Liver (tissue), 9 donors: ENCODE measurements around the gene IKZF3. TPM values are rescaled to one million over a fixed set of nuclear protein-coding genes. Genes with fewer than 3 reads are reported as not detected.

Source experiments
- DNase-seq: peaks from one replicate; pipeline ENCODE4 v3.0.0-alpha.2; 2017; ENCODE audit warnings: low spot score
- H3K27ac ChIP-seq, 2 donors: one replicate each; pipeline ENCODE4 v1.7.0; 2013; ENCODE audit warnings: inconsistent platforms in 2 of 2, low read length in 2 of 2, control low read depth in 1 of 2, low read depth in 1 of 2, mild to moderate bottlenecking in 1 of 2
- H3K27me3 ChIP-seq, 4 donors: one replicate each; pipeline versions ENCODE4 v1.6.1 to v1.7.0; 2013; ENCODE audit warnings: low read length in 3 of 4, inconsistent platforms in 1 of 4, mild to moderate bottlenecking in 1 of 4, moderate library complexity in 1 of 4; ENCODE audit not compliant: control insufficient read depth in 4 of 4, insufficient read depth in 4 of 4
- H3K36me3 ChIP-seq, 4 donors: one replicate each; pipeline versions ENCODE4 v1.6.1 to v1.7.0; 2013; ENCODE audit warnings: low read length in 3 of 4, mild to moderate bottlenecking in 3 of 4, low read depth in 1 of 4, moderate library complexity in 1 of 4; ENCODE audit not compliant: control insufficient read depth in 4 of 4, insufficient read depth in 3 of 4
- H3K4me1 ChIP-seq, 4 donors: one replicate each; pipeline versions ENCODE4 v1.6.1 to v1.7.0; 2013; ENCODE audit warnings: low read length in 3 of 4, mild to moderate bottlenecking in 3 of 4, moderate library complexity in 1 of 4; ENCODE audit not compliant: control insufficient read depth in 4 of 4, insufficient read depth in 4 of 4
- H3K4me3 ChIP-seq, 3 donors: one replicate each; pipeline versions ENCODE4 v1.6.1 to v1.7.0; 2013; ENCODE audit warnings: low read length in 3 of 3, control low read depth in 1 of 3, low read depth in 1 of 3, mild to moderate bottlenecking in 1 of 3
- H3K9ac ChIP-seq, 2 donors: one replicate each; pipeline ENCODE4 v1.7.0; 2013; ENCODE audit warnings: low read length in 2 of 2, mild to moderate bottlenecking in 2 of 2, moderate library complexity in 2 of 2, control low read depth in 1 of 2, low read depth in 1 of 2
- H3K9me3 ChIP-seq, 4 donors: one replicate each; pipeline versions ENCODE4 v1.6.1 to v1.7.0; 2013; ENCODE audit warnings: low read length in 3 of 4; ENCODE audit not compliant: control insufficient read depth in 4 of 4
- ATF3 ChIP-seq: IDR thresholded peaks from 2 replicates; pipeline ENCODE4 v1.6.1; 2016; ENCODE audit warnings: antibody characterized with exemption
- CTCF ChIP-seq: fragments of 150-350 bp; IDR thresholded peaks from 2 replicates; pipeline ENCODE4 v1.5.1; 2017; ENCODE audit warnings: improper control_type of control experiment, low read depth, low read length; ENCODE audit not compliant: missing input control
- EGR1 ChIP-seq, 2 donors: IDR thresholded peaks; 2 replicates each; pipeline ENCODE4 v1.6.1; 2016 to 2018; ENCODE audit warnings: antibody characterized with exemption in 2 of 2, low read depth in 2 of 2
- FOXA1 ChIP-seq: IDR thresholded peaks from 2 replicates; pipeline ENCODE4 v1.6.1; 2016; ENCODE audit warnings: antibody characterized with exemption
- FOXA2 ChIP-seq: IDR thresholded peaks from 2 replicates; pipeline ENCODE4 v1.6.1; 2016; ENCODE audit warnings: antibody characterized with exemption
- GABPA ChIP-seq, 2 donors: IDR thresholded peaks in 1 of 2; conservative IDR thresholded peaks in 1 of 2; 2 replicates each; pipeline ENCODE4 v1.6.1; 2016; ENCODE audit warnings: antibody characterized with exemption in 2 of 2, mild to moderate bottlenecking in 1 of 2, moderate library complexity in 1 of 2
- HNF4A ChIP-seq, 2 donors: conservative IDR thresholded peaks; 2 replicates each; pipeline ENCODE4 v1.6.1; 2016; ENCODE audit warnings: antibody characterized with exemption in 2 of 2, mild to moderate bottlenecking in 2 of 2
- HNF4G ChIP-seq: IDR thresholded peaks from 2 replicates; pipeline ENCODE4 v1.6.1; 2016; ENCODE audit warnings: antibody characterized with exemption
- JUND ChIP-seq, 2 donors: IDR thresholded peaks; 2 replicates each; pipeline ENCODE4 v1.6.1; 2016; ENCODE audit warnings: antibody characterized with exemption in 2 of 2
- MAX ChIP-seq: IDR thresholded peaks from 2 replicates; pipeline ENCODE4 v1.6.1; 2016; ENCODE audit warnings: antibody characterized with exemption
- NR2F2 ChIP-seq: IDR thresholded peaks from 2 replicates; pipeline ENCODE4 v1.6.1; 2016; ENCODE audit warnings: antibody characterized with exemption
- RAD21 ChIP-seq, 2 donors: IDR thresholded peaks; 2 replicates each; pipeline ENCODE4 v1.6.1; 2016; ENCODE audit warnings: antibody characterized with exemption in 2 of 2, mild to moderate bottlenecking in 2 of 2
- REST ChIP-seq: IDR thresholded peaks from 2 replicates; pipeline ENCODE4 v1.6.1; 2016; ENCODE audit warnings: antibody characterized with exemption, mild to moderate bottlenecking
- RXRA ChIP-seq, 2 donors: IDR thresholded peaks; 2 replicates each; pipeline ENCODE4 v1.6.1; 2017 to 2018; ENCODE audit warnings: antibody characterized with exemption in 2 of 2, mild to moderate bottlenecking in 1 of 2
- SP1 ChIP-seq: IDR thresholded peaks from 2 replicates; pipeline ENCODE4 v1.6.1; 2018; ENCODE audit warnings: antibody characterized with exemption, mild to moderate bottlenecking
- TAF1 ChIP-seq: conservative IDR thresholded peaks from 2 replicates; pipeline ENCODE4 v1.6.1; 2016; ENCODE audit warnings: antibody characterized with exemption, mild to moderate bottlenecking
- YY1 ChIP-seq: IDR thresholded peaks from 2 replicates; pipeline ENCODE4 v1.6.1; 2016; ENCODE audit warnings: antibody characterized with exemption, mild to moderate bottlenecking
- ZBTB33 ChIP-seq: IDR thresholded peaks from 2 replicates; pipeline ENCODE4 v1.6.1; 2016; ENCODE audit warnings: antibody characterized with exemption
- WGBS: extraction: QIAGEN DNeasy Blood & Tissue Kit; methylation state at CpG from one replicate; pipeline ENCODE4 v1.1.7; 2013; 5-methylcytosine and 5-hydroxymethylcytosine counted together
- polyA plus RNA-seq, 2 donors: library from polyadenylated mRNA; stranded (reverse) in 1 of 2; unstranded in 1 of 2; fragments of 200-250 nt in 1 of 2; fragments of >200 nt in 1 of 2; fragmentation: Nextera tagmentation in 1 of 2; extraction: Ambion mirVana in 1 of 2; gene quantifications; one replicate each; pipeline versions ENCODE4 v1.2.1 to v1.2.3, GENCODE V29; 2013 to 2015
- total RNA-seq, 2 donors: library from RNA; depleted of rRNA; stranded (reverse); fragments of >200 nt; gene quantifications; one replicate each; pipeline ENCODE4 v1.2.3, GENCODE V29; 2014
- donor health status: healthy.
- donor health status: healthy.
- donor health status: healthy.
- donor health status: healthy.
- donor health status: healthy.

Gene IKZF3
- total and polyA plus RNA-seq, 4 donors = 0.32 to 2.3 (median 0.83) TPM

GRCh38 chr17:39763051-39763820 is 100.9 kb downstream of the IKZF3 start:
- no peak overlapping the region for H3K27ac ChIP-seq

More at GRCh38 chr17:39763051-39763820, 100.9 kb downstream of the IKZF3 start:
- Histone ChIP-seq H3K9ac (no peak overlapping the region), H3K36me3 (no peaks in the 10 kb centered on the region), H3K9me3 (no peaks in the 10 kb centered on the region), H3K4me1 (no peaks in the 10 kb centered on the region), H3K27me3 (no peaks in the 10 kb centered on the region), H3K4me3 (no peak overlapping the region)
- no peak for DNase-seq
- TF ChIP-seq REST (no peak), EGR1 (IDR thresholded peaks at IDR 0.05; ENCODE audit: low read depth in 2 of 2) (no peak), ATF3 (no peak), MAX (no peak), HNF4G (no peak), NR2F2 (no peak), ZBTB33 (no peak), CTCF (no peak), JUND (IDR thresholded peaks at IDR 0.05) (no peak), FOXA1 (no peak), RXRA (IDR thresholded peaks at IDR 0.05) (no peak), GABPA (IDR thresholded peaks at IDR 0.05 in 1 of 2, conservative IDR thresholded peaks at IDR 0.05 in 1 of 2) (no peak), HNF4A (conservative IDR thresholded peaks at IDR 0.05) (no peak), YY1 (no peak), TAF1 (no peak), SP1 (no peak), FOXA2 (no peak), RAD21 (IDR thresholded peaks at IDR 0.05) (no peak)
- WGBS = 89% methylated on average over 5 of the region's 5 CpGs
